Left lobe of liver (tissue), 2 donors: Measurements from ENCODE around the gene FGR. TPM values are rescaled to one million over a fixed set of nuclear protein-coding genes. Genes with fewer than 3 reads are reported as not detected.

ENCODE experiments used
- ATAC-seq: fragments of 200-7000 bp; cut with Tn5 transposase; one replicate; pipeline ENCODE4 v1.9.1; 2020; ENCODE audit warnings: mild to moderate bottlenecking, moderate library complexity
- DNase-seq: peaks from one replicate; pipeline ENCODE4 v3.0.0-alpha.2; 2020; ENCODE audit warnings: low spot score
- total RNA-seq: library from RNA; stranded (reverse); gene quantifications from one replicate; pipeline ENCODE4 v1.2.1, GENCODE V29; 2021
- donor health status: DM: no; HTN: no; CAD: no; lungs with moderate emphysema.
- donor health status: DM: no; HTN: yes; CAD: no.

FGR gene
- total RNA-seq, 1 donor from 2014 or later, result 3.0 TPM

DNA sequence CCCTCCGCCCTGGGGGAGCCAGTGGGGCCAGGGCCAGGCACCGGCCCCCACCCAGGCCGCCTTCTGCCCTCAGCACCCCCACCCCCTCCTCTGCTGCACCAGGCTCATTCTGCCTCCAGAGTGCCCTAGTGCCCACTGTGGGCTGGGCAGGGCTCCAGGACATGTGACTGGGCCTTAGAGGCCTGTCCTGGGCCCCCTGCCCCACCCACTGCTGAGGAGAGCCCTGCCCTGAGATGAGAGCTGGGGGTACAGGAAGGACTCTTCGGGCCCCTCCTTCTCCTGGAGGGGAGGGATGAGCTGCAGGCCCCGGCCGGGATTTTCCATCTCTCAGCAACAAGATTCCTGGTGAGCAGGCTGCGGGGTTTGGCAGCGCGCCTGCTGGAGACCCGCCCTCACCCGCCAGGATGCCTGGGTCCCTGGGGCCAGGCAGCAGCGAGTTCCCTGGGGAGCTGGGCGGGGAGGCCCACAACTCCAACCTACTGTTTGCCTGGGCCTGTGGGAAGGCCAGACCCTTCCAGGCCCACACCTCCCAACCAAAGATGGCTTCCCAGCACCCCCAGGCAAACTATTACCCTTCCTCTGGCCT is 45.1 kb downstream of the FGR start:
- DNase-seq (no peak), ATAC-seq (peak; percentile 36)

DNA sequence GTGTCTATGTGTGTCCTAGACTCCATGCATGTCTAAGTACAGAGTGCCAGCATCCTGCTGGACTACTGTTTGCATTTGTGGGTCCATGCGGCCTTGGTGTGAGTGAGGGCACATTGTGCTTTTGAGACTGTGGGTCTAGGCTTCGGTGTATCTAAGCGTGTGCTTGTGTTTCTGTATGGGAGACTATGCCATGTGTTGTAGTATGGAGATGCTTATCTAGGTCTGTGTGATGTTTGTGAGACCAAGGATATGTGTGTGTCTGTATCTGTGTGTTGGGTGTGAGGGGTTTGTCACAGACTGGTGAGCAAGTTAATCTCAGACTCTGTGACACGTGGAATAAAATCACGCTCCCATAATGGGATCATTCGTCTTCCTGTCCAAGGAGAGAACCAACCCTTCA is 45.5 kb downstream of the FGR start:
- no peak for DNase-seq
- ATAC-seq, result no peak

DNA sequence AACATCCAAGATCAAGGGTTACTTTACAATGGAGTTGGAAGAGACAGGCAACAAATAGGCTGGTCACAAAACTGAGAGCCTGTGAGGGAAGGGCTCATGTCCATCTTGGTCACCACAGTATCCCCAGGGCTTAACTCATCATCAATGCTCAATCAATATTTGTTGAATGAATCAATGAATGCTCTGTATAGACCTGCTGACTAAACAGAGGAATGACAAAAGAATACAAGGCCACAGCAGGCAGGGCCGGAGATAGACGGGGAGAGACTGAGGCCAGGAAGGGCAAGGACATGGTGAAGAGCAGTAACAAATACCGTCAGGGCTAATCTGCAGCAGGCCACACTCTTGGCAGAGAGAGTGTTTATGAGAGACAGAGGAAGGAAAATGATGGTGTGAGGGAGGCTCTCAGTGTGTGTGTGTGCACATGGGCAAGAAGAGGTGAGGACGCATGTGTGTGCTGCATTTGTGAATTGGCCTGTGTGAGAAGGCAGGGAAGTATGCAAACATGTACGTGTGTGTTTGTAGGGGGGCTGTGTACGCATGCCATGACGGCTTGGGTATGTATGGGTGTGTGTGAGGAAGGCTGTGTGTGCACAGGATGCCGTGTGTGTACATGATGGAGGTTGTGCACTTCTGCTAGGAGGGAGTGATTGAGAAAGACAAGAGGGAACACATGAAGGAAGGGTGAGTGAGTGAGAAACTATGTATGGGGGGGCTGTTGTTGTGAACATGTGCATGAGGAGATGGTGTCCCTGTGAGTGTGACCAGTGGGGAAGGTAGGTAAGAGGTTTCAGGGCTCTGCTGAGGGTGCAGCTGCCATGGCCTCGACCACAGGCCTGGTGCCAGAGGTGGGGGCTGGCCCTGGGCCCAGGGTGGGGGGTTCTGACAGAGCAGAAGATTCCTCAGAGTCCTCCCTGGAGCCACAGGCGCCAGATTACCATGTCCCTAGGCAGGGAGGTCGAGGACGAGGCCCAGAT is 46.4 kb downstream of the FGR start:
- DNase-seq (no peak), ATAC-seq (peak; percentile 33)

DNA sequence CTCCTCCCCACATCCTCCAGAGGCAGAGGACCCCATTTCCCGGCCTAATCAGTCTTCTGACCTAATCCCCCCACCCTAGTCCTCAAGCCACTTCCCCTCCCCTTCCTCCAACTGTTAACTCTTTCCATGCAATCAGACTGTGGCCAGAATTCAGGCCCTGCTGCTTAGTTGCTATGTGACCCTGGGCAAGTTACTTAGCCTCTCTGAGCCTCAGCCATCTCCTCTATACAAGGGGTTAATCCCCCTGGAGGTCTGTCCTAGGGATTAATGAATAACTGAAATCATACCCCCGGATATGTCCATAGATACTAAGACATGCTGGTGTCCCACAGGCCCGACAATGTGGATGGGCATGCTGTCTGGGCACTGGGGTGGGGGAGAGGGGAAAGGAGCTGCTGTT is 49.3 kb downstream of the FGR start:
- DNase-seq, result no peak
- ATAC-seq, result no peak

DNA sequence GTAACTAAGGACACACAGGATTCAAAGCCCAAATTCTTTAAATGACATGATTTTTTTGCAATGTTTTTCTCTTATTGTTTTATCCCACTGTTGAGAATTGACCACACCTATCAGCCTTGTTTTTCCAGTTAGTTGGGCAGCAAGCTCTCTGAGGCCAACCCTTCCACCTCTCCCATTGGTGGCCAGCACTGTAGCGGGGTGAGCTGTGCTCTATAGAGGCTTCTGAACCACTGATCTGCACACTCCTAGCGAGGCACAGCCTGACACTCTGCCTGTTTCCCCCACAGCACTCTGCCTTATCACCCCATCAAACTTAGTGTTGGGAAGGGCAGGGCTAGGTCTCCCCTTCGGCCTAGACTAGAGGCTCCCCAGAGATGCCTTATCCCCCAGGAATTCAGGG is 50.5 kb downstream of the FGR start:
- no peak for DNase-seq
- ATAC-seq, result no peak

DNA sequence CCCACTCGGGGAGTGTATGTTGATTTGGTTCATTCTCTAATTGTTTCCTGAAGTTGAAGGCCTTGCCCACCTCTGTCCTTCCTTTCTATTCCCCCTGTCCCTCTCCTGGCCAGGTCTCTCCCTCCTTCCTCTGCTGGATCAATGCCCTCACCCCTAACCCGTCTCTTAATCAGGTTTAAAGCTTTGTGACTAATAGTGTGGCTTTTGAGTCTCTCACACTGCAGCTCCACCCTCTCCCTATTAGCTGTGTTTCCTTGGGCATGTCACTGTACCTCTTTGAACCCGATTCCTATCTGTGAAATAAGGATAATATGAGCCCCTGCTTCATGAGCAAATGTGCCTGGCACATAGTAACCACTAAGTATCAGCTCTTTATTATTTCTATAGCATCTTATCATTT is 51.5 kb downstream of the FGR start:
- DNase-seq, result no peak
- no peak for ATAC-seq

DNA sequence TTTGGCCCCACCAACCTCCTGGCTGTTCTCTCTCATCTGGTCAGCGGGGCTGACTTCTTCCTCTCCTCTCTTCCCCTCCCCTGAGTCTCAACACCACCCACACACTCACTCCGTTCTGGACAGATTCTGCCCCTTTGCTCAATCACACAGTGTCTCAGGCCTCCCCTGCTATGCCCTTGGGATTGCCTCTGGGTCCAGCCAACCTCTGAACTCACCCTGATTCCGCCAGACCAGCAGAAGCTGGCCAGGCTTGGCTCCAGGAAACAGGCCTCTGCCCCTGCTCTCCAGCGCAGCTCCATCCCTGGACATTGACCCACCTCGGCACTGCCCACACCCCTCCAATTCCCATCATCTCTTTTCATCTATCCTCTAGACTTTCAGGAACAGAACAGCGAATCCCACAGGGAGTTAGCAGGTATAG is 53.2 kb downstream of the FGR start:
- DNase-seq, result peak; percentile 88
- peak; percentile 96 for ATAC-seq

DNA sequence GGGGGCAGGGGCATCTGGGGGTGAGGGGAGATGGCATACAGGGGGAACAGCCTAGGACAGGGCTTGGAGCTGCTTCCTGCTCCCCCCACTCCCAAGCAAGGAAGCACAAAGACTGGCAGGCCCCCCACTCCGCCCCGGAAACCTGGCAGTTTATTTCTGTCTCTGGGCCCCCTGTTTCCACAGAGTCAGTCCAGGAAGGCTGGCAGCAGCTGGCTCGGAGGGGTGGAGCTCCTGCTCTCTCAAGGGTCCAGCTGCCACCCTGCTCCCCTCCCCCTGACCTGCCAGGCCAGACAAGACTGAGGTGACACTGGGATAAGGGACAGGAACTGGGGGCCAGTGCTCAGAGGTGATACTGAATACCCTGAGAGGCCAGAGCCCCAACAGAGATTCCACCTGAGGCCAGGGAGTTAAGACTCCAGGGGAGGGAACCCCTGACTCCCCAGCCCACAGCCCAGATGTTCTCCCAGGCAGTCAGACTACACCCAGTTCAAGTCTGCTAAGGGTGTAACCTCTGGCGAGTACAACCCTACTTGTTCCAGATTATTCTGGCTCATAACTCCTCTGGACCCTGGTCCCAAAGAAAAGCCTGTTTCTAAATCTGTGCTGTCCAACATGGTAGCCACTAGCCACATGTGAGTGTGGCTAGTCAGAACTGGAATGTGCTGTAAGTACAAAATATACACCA is 57.3 kb downstream of the FGR start:
- DNase-seq (no peak), ATAC-seq (no peak)

DNA sequence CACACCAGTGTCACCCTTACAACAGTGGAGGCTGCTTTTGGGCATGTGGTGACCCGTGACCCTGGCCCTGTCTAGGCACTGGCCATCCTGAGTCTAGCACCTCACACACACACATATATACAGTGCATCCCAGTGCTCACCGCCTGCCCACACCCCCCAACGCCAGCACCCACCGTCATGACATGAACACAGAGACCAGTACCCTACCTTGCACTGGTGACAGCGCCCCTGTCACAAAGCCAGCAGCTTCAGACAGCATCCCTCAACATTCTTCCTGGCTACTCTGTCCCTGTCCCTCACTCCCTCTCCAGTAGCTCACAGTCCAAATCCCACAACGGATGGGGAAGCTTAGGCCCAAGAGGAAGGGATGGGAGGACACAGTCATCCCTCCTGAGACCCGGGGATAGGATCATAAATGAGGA is 58.2 kb downstream of the FGR start:
- no peak for ATAC-seq
- no peak for DNase-seq

DNA sequence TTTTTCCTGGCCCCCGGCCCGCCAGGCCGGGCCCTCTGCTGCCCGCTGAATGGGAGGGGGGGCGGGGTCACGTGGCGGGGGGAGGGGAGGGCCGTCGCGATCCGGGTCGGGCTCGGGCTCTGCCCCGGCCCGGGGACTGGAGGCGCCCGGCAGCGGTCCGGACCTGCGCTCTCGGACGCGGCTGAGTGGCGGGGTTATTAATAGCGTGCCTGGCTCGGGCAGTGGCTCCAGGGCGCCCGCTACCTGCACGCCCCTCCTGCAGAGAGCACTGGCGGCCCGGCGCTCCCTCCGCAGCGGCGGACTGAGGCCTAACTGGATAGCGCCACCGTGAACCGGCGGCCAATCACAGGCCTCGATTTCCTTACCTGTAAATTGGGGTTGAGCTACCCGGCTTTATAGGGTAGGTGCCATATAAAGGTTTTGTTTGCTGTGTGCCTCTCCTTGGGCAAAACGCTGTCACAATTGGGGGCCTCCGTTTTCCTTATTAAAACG is 59.1 kb downstream of the FGR start:
- DNase-seq (peak; percentile 69), ATAC-seq (peak; percentile 77)

DNA sequence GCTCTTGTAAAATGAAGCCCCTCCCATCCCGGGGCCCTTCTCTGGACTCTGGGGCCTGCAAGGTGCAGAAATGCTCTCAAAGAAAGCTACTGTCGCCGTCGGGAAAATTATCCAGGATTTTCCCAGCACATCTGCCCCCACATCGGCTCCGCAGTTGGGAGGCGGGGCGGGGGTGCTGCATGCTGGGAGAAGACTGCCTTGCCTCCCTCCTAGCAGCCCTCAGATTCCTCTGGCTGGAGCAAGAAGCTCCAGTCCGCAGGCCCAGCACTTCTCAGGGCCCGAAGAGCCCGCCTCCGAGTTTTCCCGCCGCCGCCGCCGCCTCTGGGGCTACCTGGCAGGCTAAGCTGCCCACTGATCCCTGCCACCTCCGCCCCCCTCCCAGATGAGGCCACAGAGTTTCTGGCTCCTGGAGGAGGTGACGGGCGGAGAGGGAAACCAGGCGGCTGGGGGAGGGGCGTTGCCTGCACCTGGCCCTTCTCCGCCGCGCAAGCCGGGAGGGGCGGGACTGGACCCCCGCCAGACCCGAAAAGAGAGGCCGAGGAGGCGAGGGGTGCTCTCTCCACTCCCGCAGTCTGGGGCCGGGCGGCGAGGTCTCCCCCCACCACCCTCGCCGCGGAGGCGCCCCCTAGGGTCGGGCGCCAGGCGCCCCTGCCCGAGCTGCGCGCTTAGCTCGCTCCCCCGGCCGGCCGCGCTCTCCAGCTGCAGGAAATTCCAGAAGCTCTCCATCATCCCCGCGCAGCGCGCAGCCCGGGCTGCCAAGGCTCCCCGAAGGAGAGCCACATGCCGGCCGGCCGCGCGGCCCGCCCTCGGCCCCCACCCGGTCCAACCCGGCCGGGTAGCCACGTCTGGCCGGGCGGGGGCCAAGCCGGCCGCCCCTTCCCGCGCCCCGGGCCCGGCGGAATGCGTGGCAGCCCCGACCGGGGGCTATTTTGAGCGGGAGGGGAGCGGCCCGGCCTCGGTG is 59.8 kb downstream of the FGR start:
- ATAC-seq (peak; percentile 47), DNase-seq (no peak)

DNA sequence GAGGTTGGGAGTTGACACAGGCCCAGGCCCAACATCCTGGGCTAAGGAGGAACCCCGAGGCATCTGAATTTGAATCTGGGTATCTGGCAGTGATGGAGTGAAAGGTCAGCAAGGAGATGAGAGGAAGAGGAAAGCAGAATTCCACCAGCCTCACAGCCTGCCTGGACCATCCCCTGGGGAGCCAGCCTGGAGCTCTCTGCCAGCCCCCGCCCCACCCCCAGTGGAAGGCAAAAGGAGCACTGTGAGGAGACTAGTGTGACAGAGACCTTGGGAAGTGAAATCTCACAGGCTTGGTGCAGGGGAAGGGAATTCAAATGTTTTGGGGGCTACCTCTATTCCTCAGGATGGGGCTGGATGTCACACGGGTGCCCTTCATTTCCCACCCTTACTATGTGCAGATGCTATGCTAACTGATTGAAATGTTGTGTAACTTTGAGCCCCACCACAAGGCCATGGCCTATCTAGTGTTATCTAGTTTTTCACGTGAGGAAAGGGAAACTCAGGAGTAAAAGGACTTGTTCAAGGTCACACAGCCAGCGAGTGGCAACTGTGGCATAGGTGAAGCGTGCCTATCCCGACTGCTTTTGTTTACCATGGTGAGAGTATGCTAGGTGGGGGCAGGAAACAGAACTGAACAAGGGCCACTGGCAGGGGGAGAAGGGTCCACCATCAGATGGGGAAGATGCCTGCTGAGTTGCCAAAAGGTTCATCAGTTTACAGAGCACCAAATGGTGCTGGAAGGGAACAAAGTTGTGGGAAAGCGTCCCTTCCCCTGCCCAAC is 60.8 kb downstream of the FGR start:
- DNase-seq (no peak), ATAC-seq (no peak)

DNA sequence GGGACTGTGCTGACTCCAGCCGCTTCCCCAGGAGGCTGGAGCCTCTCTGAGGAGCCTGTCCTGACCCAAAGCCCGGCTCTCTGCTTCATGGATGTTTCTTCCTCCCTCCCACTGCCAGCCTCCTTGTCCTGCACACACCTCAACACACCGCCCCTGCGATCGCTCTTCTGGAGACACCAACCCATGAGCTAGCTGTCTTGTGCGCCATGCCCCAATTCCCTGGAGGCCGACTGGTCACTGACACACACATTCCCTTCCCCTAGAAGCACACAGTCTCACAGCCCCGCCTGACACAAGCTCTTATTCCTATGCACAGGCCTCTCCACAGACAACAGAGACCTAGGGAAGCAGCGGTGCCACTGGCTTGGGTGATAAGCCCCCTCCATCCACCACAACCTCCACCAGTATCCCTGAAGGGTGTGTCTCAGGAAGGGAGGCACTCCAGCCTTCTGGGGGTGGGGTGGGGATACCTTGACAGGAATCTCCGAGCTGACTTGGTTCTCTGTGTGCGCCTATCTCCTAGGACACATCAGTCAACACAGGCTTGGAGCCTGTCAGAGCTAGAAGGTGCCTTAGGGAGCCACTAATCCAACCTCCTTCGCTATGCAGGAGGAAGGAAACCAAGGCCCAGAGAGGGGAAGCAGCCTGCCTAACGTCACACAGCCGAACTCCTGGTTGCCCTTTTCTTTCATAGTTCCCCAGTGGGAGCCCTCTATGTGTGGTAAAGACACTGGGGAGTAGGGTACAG is 62.1 kb downstream of the FGR start:
- DNase-seq (no peak), ATAC-seq (no peak)

DNA sequence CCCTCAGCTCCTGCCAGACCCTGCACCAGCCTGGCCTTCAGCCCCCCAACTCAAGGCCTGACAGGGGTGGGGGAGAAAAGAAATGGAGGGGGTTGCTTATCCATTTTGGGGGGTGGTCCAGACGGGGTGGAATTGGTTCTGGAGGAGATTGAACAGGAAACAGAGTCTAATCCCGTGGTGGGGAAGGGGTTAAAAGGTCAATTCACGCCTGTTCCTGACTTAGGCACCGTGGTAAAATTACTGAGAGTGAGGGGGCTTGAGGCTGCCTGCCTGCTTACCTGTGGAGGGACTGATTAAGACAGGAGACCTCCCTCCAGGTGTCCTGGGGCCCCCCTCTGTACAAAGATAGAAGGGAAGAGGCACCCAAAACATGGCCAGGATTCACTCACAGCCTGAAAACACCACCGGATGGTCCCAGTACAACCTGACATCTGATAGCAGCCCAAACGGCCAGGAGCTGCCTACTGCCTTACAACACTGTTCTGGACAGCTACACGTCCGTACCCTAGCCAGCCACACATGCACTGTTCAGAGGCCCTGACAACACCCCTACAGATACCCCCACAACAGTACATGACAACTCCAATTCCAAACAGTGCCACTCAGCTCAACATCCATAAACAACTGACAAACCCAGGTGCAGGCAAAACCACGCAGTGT is 62.8 kb downstream of the FGR start:
- no peak for DNase-seq

DNA sequence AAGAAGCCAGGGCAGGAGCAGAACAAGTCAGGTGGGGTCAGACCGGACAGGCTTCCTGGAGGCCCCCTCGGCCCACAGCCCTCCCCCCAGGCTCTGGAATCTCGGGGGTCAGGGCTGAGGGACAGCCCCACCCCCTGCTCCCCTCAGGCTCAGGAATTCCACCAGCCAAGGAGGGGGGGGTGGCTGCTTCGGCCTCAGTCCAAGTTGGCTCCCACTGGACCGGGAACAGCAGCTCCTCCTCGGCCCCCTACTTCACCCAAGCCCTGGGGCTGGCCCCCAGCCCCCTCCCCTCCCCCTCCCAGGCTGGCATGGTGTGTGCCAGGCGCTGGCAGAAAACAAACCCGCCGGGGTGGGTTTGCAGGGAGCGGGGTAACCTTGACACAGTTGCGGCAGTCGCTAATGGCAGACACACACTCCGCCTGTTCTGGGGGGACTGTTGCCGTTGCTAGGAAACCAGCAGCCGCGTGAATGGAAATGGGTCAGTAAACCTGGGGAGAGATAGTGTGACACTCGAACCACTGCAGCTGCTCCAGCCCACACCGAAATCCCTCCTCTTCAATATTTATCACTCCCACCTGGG is 63.5 kb downstream of the FGR start:
- no peak for ATAC-seq
- no peak for DNase-seq

More for the DNA sequence above, 62.8 kb downstream of the FGR start:
- ATAC-seq, result no peak

DNA sequence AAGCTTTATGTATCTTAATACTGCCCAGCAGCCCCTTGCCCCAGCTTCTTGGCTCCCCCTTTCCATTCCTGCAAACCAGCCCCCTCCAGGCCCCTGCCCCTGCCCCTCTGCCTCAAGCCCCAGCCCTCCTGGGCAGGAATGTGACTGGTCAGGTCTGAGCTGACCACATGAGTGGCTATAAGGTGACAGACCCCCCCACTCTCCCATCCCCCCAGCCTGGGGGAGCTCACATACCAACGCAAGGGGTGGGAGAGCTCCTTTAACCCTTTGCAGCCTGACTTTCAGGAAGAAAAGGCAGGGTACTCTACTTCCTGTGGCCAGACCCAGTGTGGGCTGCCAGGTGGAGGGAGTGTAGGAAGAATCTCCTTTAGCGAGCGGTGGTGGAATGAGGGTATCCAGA is 64.2 kb downstream of the FGR start:
- no peak for DNase-seq
- ATAC-seq, result no peak

DNA sequence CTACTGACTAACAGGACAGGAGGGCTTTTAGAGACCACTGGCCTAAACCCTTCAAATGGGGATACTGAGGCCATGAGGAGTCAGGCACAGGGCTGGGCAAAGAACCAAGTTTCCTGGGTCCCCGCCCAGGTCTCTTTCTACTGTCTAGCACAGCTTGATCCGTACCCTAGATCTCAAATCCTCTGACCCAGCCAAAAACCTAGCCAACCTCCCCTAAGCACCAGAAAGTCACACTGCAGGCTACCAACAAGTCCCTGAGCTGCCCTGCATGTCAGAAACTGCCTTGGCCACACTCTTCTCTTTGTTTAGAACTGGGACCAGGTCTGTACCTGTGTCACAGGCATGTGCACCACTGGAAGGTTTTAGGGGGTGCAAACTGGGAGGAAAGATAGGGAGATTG is 64.6 kb downstream of the FGR start:
- ATAC-seq (no peak), DNase-seq (no peak)
